Measurements from ENCODE around the gene BAMBI.

Gene BAMBI

DNA sequence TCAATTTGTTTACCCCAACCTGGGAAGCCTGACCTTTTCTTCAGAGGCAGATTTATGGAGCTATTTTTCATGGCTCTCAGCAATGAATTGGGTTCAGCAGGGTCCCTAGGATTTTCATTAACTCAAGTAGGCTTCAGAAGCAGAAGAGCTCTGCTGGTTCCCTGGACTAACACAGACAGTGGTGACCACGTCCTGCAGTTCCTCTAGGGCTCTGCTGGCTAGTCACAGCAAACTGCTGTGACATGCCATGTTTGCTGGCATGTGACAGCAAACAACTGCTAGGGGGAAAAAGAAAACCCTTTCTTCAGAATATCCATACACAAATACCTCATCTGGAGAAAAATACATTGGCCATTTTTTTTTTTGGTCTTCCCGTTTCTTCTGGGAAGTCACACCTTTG lies 13.2 kb downstream of the BAMBI start:
- DNase-seq (ENCODE audit: insufficient read length) (no peak), FAIRE-seq (no peak)
- no peak for TF ChIP-seq POLR2AphosphoS5 (IDR thresholded peaks at IDR 0.05; ENCODE audit: low read depth, low read length)
- TF ChIP-seq TAF1 (IDR thresholded peaks at IDR 0.05; ENCODE audit: borderline replicate concordance, low read depth, low read length), result no peak
- no peak for TF ChIP-seq POLR2A (IDR thresholded peaks at IDR 0.05; ENCODE audit: low read depth, low read length)

DNA sequence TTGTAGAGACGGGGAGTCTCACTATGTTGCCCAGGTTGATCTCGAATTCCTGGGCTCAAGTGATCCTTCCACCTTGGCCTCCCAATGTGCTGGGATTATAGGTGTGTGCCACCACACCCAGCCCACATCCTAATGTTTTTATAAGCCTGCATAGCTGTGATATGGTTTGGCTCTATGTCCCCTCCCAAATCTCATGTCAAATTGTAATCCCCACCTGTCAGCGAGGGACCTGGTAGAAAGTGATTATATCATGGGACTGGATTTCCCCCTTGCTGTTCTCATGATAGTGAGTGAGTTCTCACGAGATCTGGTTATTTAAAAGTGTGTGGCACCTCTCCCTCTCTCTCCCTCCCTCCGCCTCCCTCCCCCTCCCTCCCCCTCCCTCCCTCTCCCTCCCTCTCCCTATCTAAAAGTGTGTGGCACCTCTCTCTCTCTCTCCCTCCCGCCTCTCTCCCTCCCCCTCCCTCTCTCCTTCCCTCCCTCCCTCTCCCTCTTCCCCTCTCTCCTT lies 13.9 kb downstream of the BAMBI start:
- DNase-seq (ENCODE audit: insufficient read length), result no peak
- TF ChIP-seq POLR2AphosphoS5 (IDR thresholded peaks at IDR 0.05; ENCODE audit: low read depth, low read length) (no peak), TAF1 (IDR thresholded peaks at IDR 0.05; ENCODE audit: borderline replicate concordance, low read depth, low read length) (no peak), POLR2A (IDR thresholded peaks at IDR 0.05; ENCODE audit: low read depth, low read length) (no peak)
- FAIRE-seq, result no peak

DNA sequence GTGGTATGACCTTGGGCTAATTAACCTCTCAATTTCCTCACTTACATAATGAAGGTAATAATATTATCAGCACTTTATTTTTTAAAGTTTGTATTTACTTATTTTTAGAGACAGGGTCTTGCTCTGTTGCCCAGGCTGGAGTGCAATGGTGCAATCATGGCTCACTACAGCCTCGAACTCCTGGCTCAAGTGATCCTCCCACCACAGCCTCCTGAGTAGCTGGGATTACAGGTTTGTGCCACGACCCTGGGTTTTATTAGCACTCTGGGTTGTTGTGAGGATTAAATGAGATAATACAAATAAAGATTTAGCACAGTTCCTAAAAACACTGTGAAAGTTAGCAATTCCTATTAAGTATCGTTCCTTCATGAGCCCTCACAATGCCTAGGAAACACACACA lies 14.7 kb downstream of the BAMBI start:
- FAIRE-seq, result no peak
- DNase-seq (ENCODE audit: insufficient read length), result no peak
- TF ChIP-seq POLR2AphosphoS5 (IDR thresholded peaks at IDR 0.05; ENCODE audit: low read depth, low read length), result no peak
- no peak for TF ChIP-seq POLR2A (IDR thresholded peaks at IDR 0.05; ENCODE audit: low read depth, low read length)
- no peak for TF ChIP-seq TAF1 (IDR thresholded peaks at IDR 0.05; ENCODE audit: borderline replicate concordance, low read depth, low read length)

DNA sequence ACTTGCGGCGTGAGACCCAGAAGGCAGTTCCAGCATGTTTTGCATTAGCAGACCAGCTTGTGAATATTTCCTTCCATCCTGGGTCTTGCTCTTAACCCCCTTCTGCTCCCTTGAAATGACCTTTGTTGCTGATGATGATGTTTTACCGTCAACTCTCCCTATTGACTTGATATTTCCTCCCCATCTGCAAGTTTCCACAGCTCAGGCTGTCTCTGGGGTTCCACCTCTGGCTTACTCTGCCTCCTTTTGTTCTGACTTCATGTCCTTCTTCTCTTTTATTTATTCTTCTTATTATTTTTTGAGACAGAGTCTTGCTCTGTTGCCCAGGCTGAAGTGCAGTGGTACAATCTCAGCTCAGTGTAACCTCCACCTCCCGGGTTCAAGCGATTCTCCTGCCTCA lies 17.2 kb downstream of the BAMBI start:
- DNase-seq (ENCODE audit: insufficient read length) (no peak), FAIRE-seq (no peak)
- TF ChIP-seq POLR2AphosphoS5 (IDR thresholded peaks at IDR 0.05; ENCODE audit: low read depth, low read length), result no peak
- TF ChIP-seq POLR2A (IDR thresholded peaks at IDR 0.05; ENCODE audit: low read depth, low read length), result no peak
- TF ChIP-seq TAF1 (IDR thresholded peaks at IDR 0.05; ENCODE audit: borderline replicate concordance, low read depth, low read length), result no peak

DNA sequence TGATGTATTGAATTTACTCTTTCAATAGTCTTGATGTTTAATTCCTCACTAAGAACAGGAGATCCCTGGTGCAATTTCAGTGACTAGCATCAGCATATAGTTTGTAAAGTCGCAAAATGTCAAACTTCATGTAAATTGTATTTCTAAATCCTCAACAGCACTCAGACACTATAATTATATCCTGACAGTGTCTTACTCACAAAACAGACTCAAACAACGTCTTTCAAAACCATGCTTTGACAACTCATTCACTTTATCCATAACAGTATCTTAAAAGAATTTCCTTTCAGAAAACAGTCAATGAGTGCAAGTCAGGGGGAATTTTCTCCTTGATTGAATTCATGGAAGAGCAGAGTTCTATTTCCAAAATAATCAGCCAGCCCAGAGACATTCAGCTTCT lies 20.8 kb downstream of the BAMBI start:
- FAIRE-seq (no peak), DNase-seq (ENCODE audit: insufficient read length) (no peak)
- no peak for TF ChIP-seq POLR2A (IDR thresholded peaks at IDR 0.05; ENCODE audit: low read depth, low read length)
- no peak for TF ChIP-seq POLR2AphosphoS5 (IDR thresholded peaks at IDR 0.05; ENCODE audit: low read depth, low read length)
- no peak for TF ChIP-seq TAF1 (IDR thresholded peaks at IDR 0.05; ENCODE audit: borderline replicate concordance, low read depth, low read length)

DNA sequence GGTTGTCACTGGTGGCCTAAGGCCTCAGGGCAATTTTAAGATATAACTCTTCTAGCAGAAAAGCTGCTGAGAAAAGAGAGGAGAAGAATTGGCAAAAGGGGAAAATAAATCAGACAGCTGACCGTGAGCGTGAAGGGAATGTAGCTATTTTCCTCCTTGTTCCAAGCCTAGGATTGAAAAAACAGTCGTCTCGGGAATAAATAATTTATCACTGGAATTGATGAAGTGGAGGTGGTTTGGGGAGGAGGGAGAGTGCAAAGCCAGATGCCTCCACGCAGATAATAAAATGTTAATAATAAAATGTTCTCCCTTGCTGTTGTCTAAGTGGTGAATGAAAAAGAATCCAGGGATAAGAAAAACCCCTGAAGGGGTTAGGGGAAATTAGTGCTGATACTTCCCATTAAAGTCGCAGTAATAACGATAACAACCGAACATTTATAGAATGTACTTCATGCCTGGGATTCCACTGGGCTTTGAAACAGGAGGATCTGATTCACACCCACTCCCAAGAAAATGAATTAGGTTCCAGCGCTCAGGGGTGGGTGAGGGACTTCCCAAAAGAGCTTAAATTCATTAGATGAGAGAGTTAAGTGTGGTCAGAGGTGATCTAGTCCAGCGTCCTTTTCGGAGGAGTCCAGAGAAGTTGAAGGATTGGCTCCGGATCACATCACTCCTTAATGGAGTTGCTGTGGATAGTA lies 27.3 kb downstream of the BAMBI start:
- DNase-seq (ENCODE audit: insufficient read length) (no peak), FAIRE-seq (no peak)
- TF ChIP-seq POLR2AphosphoS5 (IDR thresholded peaks at IDR 0.05; ENCODE audit: low read depth, low read length), result no peak
- TF ChIP-seq TAF1 (IDR thresholded peaks at IDR 0.05; ENCODE audit: borderline replicate concordance, low read depth, low read length), result no peak
- TF ChIP-seq POLR2A (IDR thresholded peaks at IDR 0.05; ENCODE audit: low read depth, low read length), result no peak

DNA sequence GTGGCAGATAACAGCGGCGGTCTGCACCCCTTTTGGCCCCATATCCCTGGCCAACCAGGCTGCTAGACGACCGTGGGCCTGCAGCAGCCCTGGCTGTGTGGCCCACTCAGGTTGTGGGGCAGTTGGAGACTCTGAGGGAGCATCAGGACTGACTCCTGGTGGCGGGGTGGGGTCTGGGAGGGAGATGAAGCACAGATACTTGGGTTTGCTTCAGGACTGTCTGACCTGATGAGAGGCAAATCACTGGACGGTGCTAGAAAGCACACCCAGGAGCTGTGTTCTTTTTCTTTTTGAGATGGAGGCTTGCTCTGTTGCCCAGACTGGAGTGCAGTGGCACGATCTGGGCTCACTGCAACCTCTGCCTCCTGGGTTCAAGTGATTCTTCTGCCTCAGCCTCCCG lies 28.2 kb downstream of the BAMBI start:
- TF ChIP-seq POLR2AphosphoS5 (IDR thresholded peaks at IDR 0.05; ENCODE audit: low read depth, low read length) (no peak), POLR2A (IDR thresholded peaks at IDR 0.05; ENCODE audit: low read depth, low read length) (no peak), TAF1 (IDR thresholded peaks at IDR 0.05; ENCODE audit: borderline replicate concordance, low read depth, low read length) (no peak)
- DNase-seq (ENCODE audit: insufficient read length) (no peak), FAIRE-seq (no peak)

DNA sequence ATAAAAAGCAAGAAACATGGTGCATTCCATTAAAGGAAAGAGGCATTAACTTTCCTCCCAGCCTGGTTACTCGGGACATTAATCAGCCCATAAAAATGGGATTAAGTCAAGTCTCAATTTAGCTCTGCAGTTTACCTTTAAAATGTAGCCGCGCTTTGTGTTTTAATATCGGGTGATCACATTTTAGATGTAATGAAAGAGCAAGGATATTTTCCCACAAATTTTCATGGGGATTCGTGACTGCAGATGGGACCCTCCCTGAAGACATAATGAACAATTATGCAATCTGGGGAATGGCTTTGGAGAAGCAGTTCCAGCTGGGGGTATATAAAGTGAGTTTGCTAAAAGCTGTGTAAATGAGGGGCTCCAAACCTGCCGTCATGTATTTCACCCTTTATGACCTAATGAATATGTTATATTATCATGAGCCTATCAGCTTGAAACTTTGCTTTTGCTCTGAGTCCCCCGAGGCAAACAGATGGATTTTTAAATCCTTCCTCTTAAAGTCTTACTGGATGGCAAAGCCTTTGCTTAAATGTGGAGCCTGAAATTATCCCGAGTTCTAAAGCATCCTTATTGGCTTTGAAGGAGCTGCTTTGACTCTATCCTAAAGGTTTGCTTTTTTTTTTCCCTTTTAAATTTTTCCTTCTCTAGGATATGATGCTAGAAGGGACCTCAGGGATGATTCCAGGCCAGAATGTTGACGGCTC lies 31.8 kb downstream of the BAMBI start:
- FAIRE-seq (no peak), DNase-seq (ENCODE audit: insufficient read length) (no peak)
- no peak for TF ChIP-seq TAF1 (IDR thresholded peaks at IDR 0.05; ENCODE audit: borderline replicate concordance, low read depth, low read length)
- no peak for TF ChIP-seq POLR2AphosphoS5 (IDR thresholded peaks at IDR 0.05; ENCODE audit: low read depth, low read length)
- no peak for TF ChIP-seq POLR2A (IDR thresholded peaks at IDR 0.05; ENCODE audit: low read depth, low read length)

DNA sequence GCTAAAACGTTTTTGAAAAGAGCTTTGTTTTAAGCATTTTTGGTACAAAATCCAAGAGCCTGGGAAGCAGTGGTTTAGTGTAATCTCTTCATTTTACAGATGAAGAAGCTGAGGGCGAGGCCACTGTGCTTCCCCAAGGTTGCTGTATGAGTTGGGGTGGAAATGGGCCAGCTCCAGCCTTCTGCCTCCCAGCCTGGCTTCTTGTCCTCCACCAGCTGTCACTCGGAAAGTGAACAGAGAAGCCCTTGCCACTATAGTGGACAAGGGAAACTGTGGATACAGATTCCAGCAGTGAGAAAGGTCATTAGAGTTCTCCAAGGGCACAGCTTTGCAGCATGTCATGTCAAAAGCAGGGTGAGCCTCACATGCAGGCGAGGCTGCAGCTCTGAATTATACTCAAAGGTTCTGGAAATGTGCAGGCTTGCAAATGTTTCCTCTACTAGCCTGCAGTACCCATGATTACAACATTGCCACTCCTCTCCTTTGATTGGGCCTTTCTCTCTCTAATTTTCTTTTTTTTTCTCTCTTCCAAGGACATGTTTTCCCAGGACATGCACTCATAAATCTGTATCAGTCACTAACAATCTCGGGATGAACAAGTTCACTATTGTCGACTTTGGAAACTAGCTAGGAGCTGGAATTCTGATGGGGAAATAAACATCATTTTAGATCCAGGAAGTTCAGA lies 33.0 kb downstream of the BAMBI start:
- FAIRE-seq, result no peak
- no peak for DNase-seq (ENCODE audit: insufficient read length)
- no peak for TF ChIP-seq TAF1 (IDR thresholded peaks at IDR 0.05; ENCODE audit: borderline replicate concordance, low read depth, low read length)
- no peak for TF ChIP-seq POLR2A (IDR thresholded peaks at IDR 0.05; ENCODE audit: low read depth, low read length)
- no peak for TF ChIP-seq POLR2AphosphoS5 (IDR thresholded peaks at IDR 0.05; ENCODE audit: low read depth, low read length)

DNA sequence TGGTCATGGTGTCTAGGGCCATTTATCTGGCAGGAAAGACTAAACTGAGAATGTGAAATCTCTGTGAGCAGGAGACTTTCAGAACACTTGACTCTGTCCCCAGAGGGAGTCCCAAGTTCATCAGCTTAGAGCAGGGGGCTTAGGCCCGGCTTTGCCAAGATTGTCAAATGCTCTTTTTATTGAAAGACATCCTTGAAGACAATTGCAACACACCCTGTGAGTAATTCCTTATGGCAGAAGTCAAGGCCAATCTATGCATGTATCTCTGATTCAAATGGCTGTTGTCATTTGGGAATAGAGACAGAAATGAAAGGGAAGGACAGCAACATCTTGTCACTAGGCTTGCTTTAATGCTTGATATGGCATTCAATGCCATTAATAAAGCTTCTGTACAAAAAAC lies 33.7 kb downstream of the BAMBI start:
- FAIRE-seq, result no peak
- TF ChIP-seq POLR2AphosphoS5 (IDR thresholded peaks at IDR 0.05; ENCODE audit: low read depth, low read length) (no peak), POLR2A (IDR thresholded peaks at IDR 0.05; ENCODE audit: low read depth, low read length) (no peak), TAF1 (IDR thresholded peaks at IDR 0.05; ENCODE audit: borderline replicate concordance, low read depth, low read length) (no peak)
- DNase-seq (ENCODE audit: insufficient read length), result no peak

DNA sequence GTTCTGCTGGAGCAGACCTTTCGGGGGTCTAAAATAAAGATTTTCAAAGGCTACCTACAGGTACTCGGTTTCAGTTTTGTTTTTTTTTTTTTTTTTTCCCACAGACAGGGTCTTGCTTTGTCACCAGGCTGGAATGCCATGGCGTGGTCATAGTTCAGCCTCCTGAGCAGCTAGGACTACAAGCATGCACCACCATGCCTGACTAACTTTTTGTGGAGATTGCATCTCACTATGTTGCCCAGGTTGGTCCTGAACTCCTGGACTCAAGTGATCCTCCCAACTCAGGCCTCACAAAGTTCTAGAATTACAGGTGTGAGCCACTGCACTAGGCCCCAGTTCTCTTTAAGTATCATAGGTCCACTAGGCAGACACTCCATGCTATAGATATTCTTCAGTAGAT lies 34.5 kb downstream of the BAMBI start:
- DNase-seq (ENCODE audit: insufficient read length), result no peak
- no peak for FAIRE-seq
- no peak for TF ChIP-seq TAF1 (IDR thresholded peaks at IDR 0.05; ENCODE audit: borderline replicate concordance, low read depth, low read length)
- no peak for TF ChIP-seq POLR2AphosphoS5 (IDR thresholded peaks at IDR 0.05; ENCODE audit: low read depth, low read length)
- TF ChIP-seq POLR2A (IDR thresholded peaks at IDR 0.05; ENCODE audit: low read depth, low read length), result no peak
